Uterus (tissue), 4 donors: ENCODE measurements around the gene ADAMTSL2. TPM values are rescaled to one million over a fixed set of nuclear protein-coding genes. Genes with fewer than 3 reads are reported as not detected.

Experiments
- DNase-seq, 2 donors: peaks; one replicate each; pipeline ENCODE4 v3.0.0-alpha.2; 2019 to 2020
- H3K27ac ChIP-seq, 2 donors: fragments of 200-600 bp; sonication (generic); 1 replicate in 1 of 2; 2 replicates in 1 of 2; pipeline ENCODE4 v1.5.1; 2016 to 2018
- H3K27me3 ChIP-seq, 2 donors: fragments of 200-600 bp; sonication (generic); one replicate each; pipeline ENCODE4 v1.5.1; 2018 to 2019; ENCODE audit warnings: control low read depth in 1 of 2
- H3K36me3 ChIP-seq, 2 donors: fragments of 200-600 bp; sonication (generic); one replicate each; pipeline ENCODE4 v1.5.1; 2019; ENCODE audit warnings: control low read depth in 1 of 2
- H3K4me1 ChIP-seq, 2 donors: fragments of 200-600 bp; sonication (generic); one replicate each; pipeline ENCODE4 v1.5.1; 2018 to 2019; ENCODE audit warnings: control low read depth in 1 of 2
- H3K4me3 ChIP-seq, 2 donors: fragments of 200-600 bp; sonication (generic); 1 replicate in 1 of 2; 2 replicates in 1 of 2; pipeline ENCODE4 v1.5.1; 2018 to 2019; ENCODE audit warnings: mild to moderate bottlenecking in 1 of 2
- H3K9me3 ChIP-seq, 2 donors: fragments of 200-600 bp; sonication (generic); one replicate each; pipeline ENCODE4 v1.5.1; 2019; ENCODE audit warnings: control low read depth in 1 of 2
- CTCF ChIP-seq, 4 experiments: fragments of 200-600 bp in 2 of 4; fragments of 450-650 bp in 2 of 4; sonication (generic) in 2 of 4; IDR thresholded peaks; one replicate each; pipeline ENCODE4 v1.5.1; 2016 to 2019; ENCODE audit warnings: antibody characterized with exemption in 4 of 4, mild to moderate bottlenecking in 2 of 4, moderate library complexity in 1 of 4
- POLR2A ChIP-seq, 2 donors: fragments of 450-650 bp; IDR thresholded peaks; one replicate each; pipeline ENCODE4 v1.6.1; 2016; ENCODE audit warnings: antibody characterized with exemption in 2 of 2, mild to moderate bottlenecking in 1 of 2, moderate library complexity in 1 of 2
- intact Hi-C: fragments of 100-400 bp; cut with DNase I; formaldehyde crosslinking; loops from one replicate; pipeline ENCODE4 v1.15.1; 2023; ENCODE audit warnings: low total_unique reads
- total RNA-seq, 4 donors: library from RNA; depleted of rRNA in 3 of 4; stranded (reverse); fragments of >200 nt in 3 of 4; gene quantifications; one replicate each; pipeline versions ENCODE4 v1.1.0 to v1.2.4, GENCODE V29; 2014 to 2023
- donor health status: DM: yes; HTN: yes; CAD: no.

The ADAMTSL2 gene
- total RNA-seq, 4 donors from 2014 or later = 0.26 to 3.0 (median 2.4) TPM; not detected in 1

- Histone ChIP-seq H3K36me3 (no peaks in the 10 kb centered on the region), H3K9me3 (no peaks in the 10 kb centered on the region), H3K27me3 (no peaks in the 10 kb centered on the region), H3K4me3 (no peak overlapping the region), H3K4me1 (peaks cover 0 to 3% of the 10 kb centered on the region in 2 donors), H3K27ac (no peak overlapping the region)
- TF ChIP-seq CTCF (IDR thresholded peaks at IDR 0.05) (no peak), POLR2A (IDR thresholded peaks at IDR 0.05) (no peak)
- intact Hi-C loops = no loop called here
- no peak for DNase-seq
These were observed 50.3 kb downstream of the ADAMTSL2 start for GRCh38 chr9:133584559-133585476.

- H3K27me3 ChIP-seq = no peaks in the 10 kb centered on the region
- H3K9me3 ChIP-seq = no peaks in the 10 kb centered on the region
- H3K27ac ChIP-seq = no peak overlapping the region
- no peak for TF ChIP-seq POLR2A (IDR thresholded peaks at IDR 0.05)
- no peak for TF ChIP-seq CTCF (IDR thresholded peaks at IDR 0.05)
- intact Hi-C loops = no loop called here
- H3K4me1 ChIP-seq = peaks cover 0 to 3% of the 10 kb centered on the region in 2 donors
- H3K4me3 ChIP-seq = no peak overlapping the region
- H3K36me3 ChIP-seq = no peaks in the 10 kb centered on the region
- DNase-seq = no peak
These were observed 51.2 kb downstream of the ADAMTSL2 start for GRCh38 chr9:133585481-133586351.

DNA sequence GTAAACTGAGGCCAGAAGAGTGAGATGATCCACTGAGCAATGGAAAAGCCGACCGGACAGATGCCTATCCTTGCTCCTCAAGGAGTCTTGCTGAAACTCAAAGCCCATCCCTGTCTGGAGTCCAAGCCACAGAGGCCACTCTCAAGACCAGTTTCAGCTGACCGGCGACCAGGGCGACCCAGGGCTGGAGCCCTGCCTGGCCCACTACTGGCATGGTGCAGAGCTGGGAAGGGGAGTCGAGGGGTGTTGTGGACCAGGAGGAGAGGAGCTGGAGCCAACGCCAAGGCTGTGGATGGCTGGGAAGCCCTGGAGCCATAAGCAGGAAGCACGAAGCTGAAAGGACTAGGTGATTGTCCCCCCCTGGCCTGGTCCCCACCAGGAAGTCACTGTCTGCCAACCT lies 52.5 kb downstream of the ADAMTSL2 start:
- Histone ChIP-seq H3K4me3 (no peak overlapping the region), H3K4me1 (peaks cover 0 to 3% of the 10 kb centered on the region in 2 donors), H3K9me3 (no peaks in the 10 kb centered on the region), H3K36me3 (no peaks in the 10 kb centered on the region), H3K27ac (no peak overlapping the region), H3K27me3 (no peaks in the 10 kb centered on the region)
- intact Hi-C loops = no loop called here
- DNase-seq = no peak
- TF ChIP-seq CTCF (IDR thresholded peaks at IDR 0.05) (no peak), POLR2A (IDR thresholded peaks at IDR 0.05) (no peak)

DNA sequence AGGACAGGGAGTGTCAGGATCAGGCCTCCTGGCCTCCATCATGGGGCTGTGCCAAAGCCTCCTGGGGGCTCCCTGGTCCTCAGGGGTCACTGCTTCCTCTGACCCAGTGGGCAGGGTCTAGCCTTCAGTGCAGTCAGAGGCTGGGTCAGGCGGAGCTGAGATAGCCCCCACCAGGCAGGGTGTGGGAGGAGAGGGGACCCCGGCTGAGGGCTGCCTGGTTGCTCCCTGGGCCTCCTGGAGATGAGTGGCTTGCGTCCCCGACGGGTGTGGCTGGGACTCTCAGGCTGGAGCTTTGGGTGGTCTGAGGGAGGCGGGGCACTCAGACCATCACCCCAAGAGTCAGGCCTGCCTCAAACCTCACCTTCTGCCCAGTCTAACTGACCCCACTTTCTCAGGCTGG lies 53.0 kb downstream of the ADAMTSL2 start:
- H3K36me3 ChIP-seq = no peaks in the 10 kb centered on the region
- DNase-seq = no peak
- no peak overlapping the region for H3K4me3 ChIP-seq
- TF ChIP-seq POLR2A (IDR thresholded peaks at IDR 0.05) (no peak), CTCF (IDR thresholded peaks at IDR 0.05) (no peak)
- no peaks in the 10 kb centered on the region for H3K9me3 ChIP-seq
- intact Hi-C loops = no loop called here
- no peak overlapping the region for H3K27ac ChIP-seq
- no peaks in the 10 kb centered on the region for H3K27me3 ChIP-seq
- H3K4me1 ChIP-seq = peaks cover 0 to 3% of the 10 kb centered on the region in 2 donors
